ENCODE results near the gene RNASEH2C.
"Not testable (repeated sequence)": the region's sequence is repeated elsewhere in the genome, so short reads cannot be mapped to it uniquely, and the experiment has no call there.

GRCh38 chr11:65706303-65706763 is 14.3 kb downstream of the RNASEH2C start:
- peak; percentile 64 to 89 (median 75) for TF ChIP-seq CTCF (IDR thresholded peaks at IDR 0.05)
- not testable (repeated sequence) for TF ChIP-seq POLR2A (IDR thresholded peaks at IDR 0.05); EP300 (IDR thresholded peaks at IDR 0.05; ENCODE audit: low read depth)
